Small intestine (tissue), 7 donors: ENCODE results near the gene GNAQ. TPM values are rescaled to one million over a fixed set of nuclear protein-coding genes. Genes with fewer than 3 reads are reported as not detected.

Experiments used
- DNase-seq, 2 donors: peaks; one replicate each; pipeline versions ENCODE4 v3.0.0 to v3.0.0-alpha.2; 2013
- FAIRE-seq: peaks from 2 replicates; lab custom pipeline; 2012; peaks lifted over from hg19 to GRCh38; lab: Jason Lieb, UNC
- H3K27ac ChIP-seq, 3 donors: one replicate each; pipeline ENCODE4 v1.5.1; 2013; ENCODE audit warnings: low read length in 2 of 3, mild to moderate bottlenecking in 2 of 3, control low read depth in 1 of 3, inconsistent platforms in 1 of 3, low read depth in 1 of 3, moderate library complexity in 1 of 3
- H3K27me3 ChIP-seq, 3 donors: one replicate each; pipeline ENCODE4 v1.6.1; 2013; ENCODE audit warnings: low read length in 3 of 3, inconsistent platforms in 1 of 3; ENCODE audit not compliant: control insufficient read depth in 3 of 3, insufficient read depth in 3 of 3
- H3K36me3 ChIP-seq, 3 donors: one replicate each; pipeline ENCODE4 v1.6.1; 2013; ENCODE audit warnings: low read length in 3 of 3, inconsistent platforms in 1 of 3, low read depth in 1 of 3, mild to moderate bottlenecking in 1 of 3, moderate library complexity in 1 of 3; ENCODE audit not compliant: control insufficient read depth in 3 of 3, insufficient read depth in 2 of 3
- H3K4me1 ChIP-seq, 3 donors: one replicate each; pipeline ENCODE4 v1.6.1; 2013; ENCODE audit warnings: low read length in 2 of 3, inconsistent platforms in 1 of 3, low read depth in 1 of 3, mild to moderate bottlenecking in 1 of 3, moderate library complexity in 1 of 3; ENCODE audit not compliant: control insufficient read depth in 3 of 3, insufficient read depth in 2 of 3
- H3K4me3 ChIP-seq, 3 donors: one replicate each; pipeline ENCODE4 v1.5.1; 2013; ENCODE audit warnings: low read length in 3 of 3, control low read depth in 1 of 3, inconsistent platforms in 1 of 3, low read depth in 1 of 3, mild to moderate bottlenecking in 1 of 3, moderate library complexity in 1 of 3
- H3K9me3 ChIP-seq, 2 donors: one replicate each; pipeline ENCODE4 v1.6.1; 2013; ENCODE audit warnings: low read depth in 1 of 2, low read length in 1 of 2; ENCODE audit not compliant: control insufficient read depth in 2 of 2, insufficient read depth in 1 of 2
- WGBS, 3 donors: extraction: QIAGEN DNeasy Blood & Tissue Kit; methylation state at CpG; one replicate each; pipeline ENCODE4 v1.1.7; 2013; 5-methylcytosine and 5-hydroxymethylcytosine counted together
- polyA plus RNA-seq, 4 donors: library from polyadenylated mRNA; stranded (reverse) in 3 of 4; unstranded in 1 of 4; fragments of 200-250 nt in 3 of 4; fragments of 120-200 nt in 1 of 4; gene quantifications; one replicate each; pipeline versions ENCODE4 v1.2.1 to v1.2.3, GENCODE V29; 2013
- donor health status: healthy with polysubstance abuse.
- donor health status: control.
- donor health status: control.
- donor health status: Bipolar disorder and iron deficiency.
- donor health status: healthy.

The GNAQ gene
- polyA plus RNA-seq, 4 donors, result 10.0 to 32.3 (median 15.6) TPM

- Histone ChIP-seq H3K9me3 (no peaks in the 10 kb centered on the region), H3K27me3 (no peaks in the 10 kb centered on the region), H3K27ac (no peak overlapping the region), H3K36me3 (peaks cover 0 to 4% (median 0%) of the 10 kb centered on the region in 3 donors), H3K4me3 (no peak overlapping the region), H3K4me1 (peaks cover 0 to 5% (median 2%) of the 10 kb centered on the region in 3 donors)
- WGBS, 3 donors, result 87 to 96% (median 89%) methylated on average over 2 of the region's 2 CpGs
- DNase-seq, result no peak
- FAIRE-seq, result no peak
Measured at GRCh38 chr9:77996696-77997095, 34.9 kb downstream of the GNAQ start.

- Histone ChIP-seq H3K27ac (no peak overlapping the region), H3K36me3 (peaks cover 0 to 2% (median 0%) of the 10 kb centered on the region in 3 donors), H3K4me1 (peaks cover 5 to 25% (median 6%) of the 10 kb centered on the region in 3 donors), H3K9me3 (no peaks in the 10 kb centered on the region), H3K27me3 (no peaks in the 10 kb centered on the region), H3K4me3 (no peak overlapping the region)
- DNase-seq (no peak), FAIRE-seq (no peak)
- 80 to 87% (median 81%) methylated on average over 5 of the region's 5 CpGs for WGBS, 3 donors
Measured at GRCh38 chr9:77991191-77991590, 40.4 kb downstream of the GNAQ start.

- Histone ChIP-seq H3K36me3 (no peaks in the 10 kb centered on the region), H3K9me3 (no peaks in the 10 kb centered on the region), H3K4me3 (no peak overlapping the region), H3K4me1 (peaks cover 5 to 31% (median 9%) of the 10 kb centered on the region in 3 donors), H3K27ac (no peak overlapping the region), H3K27me3 (no peaks in the 10 kb centered on the region)
- DNase-seq (no peak), FAIRE-seq (no peak)
Measured at GRCh38 chr9:77989909-77990308, 41.7 kb downstream of the GNAQ start.

GRCh38 chr9:77989458-77989857, 42.2 kb downstream of the GNAQ start:
- no peaks in the 10 kb centered on the region for H3K36me3 ChIP-seq
- 72 to 88% (median 87%) methylated on average over 2 of the region's 2 CpGs for WGBS, 3 donors
- FAIRE-seq (no peak), DNase-seq (no peak)
- H3K4me1 ChIP-seq, result peaks cover 5 to 31% (median 9%) of the 10 kb centered on the region in 3 donors
- no peaks in the 10 kb centered on the region for H3K27me3 ChIP-seq
- H3K4me3 ChIP-seq, result no peak overlapping the region
- H3K9me3 ChIP-seq, result no peaks in the 10 kb centered on the region
- no peak overlapping the region for H3K27ac ChIP-seq

GRCh38 chr9:77988630-77989029, 43.0 kb downstream of the GNAQ start:
- WGBS, 3 donors, result 9 to 47% (median 27%) methylated on average over 1 of the region's 1 CpG
- Histone ChIP-seq H3K27ac (peak overlapping the region in 2 of 3 donors; percentile 34 to 62), H3K4me3 (no peak overlapping the region), H3K9me3 (no peaks in the 10 kb centered on the region), H3K4me1 (peaks cover 6 to 31% (median 9%) of the 10 kb centered on the region in 3 donors), H3K36me3 (no peaks in the 10 kb centered on the region), H3K27me3 (no peaks in the 10 kb centered on the region)
- DNase-seq (no peak), FAIRE-seq (no peak)

GRCh38 chr9:77987880-77988525, 43.6 kb downstream of the GNAQ start:
- H3K27me3 ChIP-seq, result no peaks in the 10 kb centered on the region
- 58 to 72% (median 66%) methylated on average over 5 of the region's 5 CpGs for WGBS, 3 donors
- H3K36me3 ChIP-seq, result peaks cover 0 to 2% (median 0%) of the 10 kb centered on the region in 3 donors
- H3K4me1 ChIP-seq, result peaks cover 8 to 34% (median 9%) of the 10 kb centered on the region in 3 donors
- no peak overlapping the region for H3K4me3 ChIP-seq
- peak; percentile 89 to 92 for DNase-seq
- no peak for FAIRE-seq
- no peaks in the 10 kb centered on the region for H3K9me3 ChIP-seq
- peak overlapping the region; percentile 34 to 68 (median 64) for H3K27ac ChIP-seq

- Histone ChIP-seq H3K4me3 (no peak overlapping the region), H3K4me1 (peaks cover 8 to 35% (median 9%) of the 10 kb centered on the region in 3 donors), H3K36me3 (peaks cover 0 to 2% (median 0%) of the 10 kb centered on the region in 3 donors), H3K27ac (peak overlapping the region in 1 of 3 donors; percentile 68), H3K27me3 (no peaks in the 10 kb centered on the region), H3K9me3 (no peaks in the 10 kb centered on the region)
- no peak for FAIRE-seq
- 21 to 66% (median 36%) methylated on average over 7 of the region's 7 CpGs for WGBS, 3 donors
- peak; percentile 47 to 86 for DNase-seq
Measured at GRCh38 chr9:77987081-77987656, 44.4 kb downstream of the GNAQ start.

GRCh38 chr9:77985996-77986395, 45.6 kb downstream of the GNAQ start:
- DNase-seq, result peak; percentile 72 to 78
- FAIRE-seq, result no peak

More at GRCh38 chr9:77985996-77986395, 45.6 kb downstream of the GNAQ start:
- H3K27me3 ChIP-seq, result no peaks in the 10 kb centered on the region
- H3K36me3 ChIP-seq, result peaks cover 0 to 2% (median 0%) of the 10 kb centered on the region in 3 donors
- 22 to 75% (median 24%) methylated on average over 1 of the region's 1 CpG for WGBS, 3 donors
- H3K9me3 ChIP-seq, result no peaks in the 10 kb centered on the region
- peak overlapping the region in 2 of 3 donors; percentile 21 to 59 for H3K27ac ChIP-seq
- no peak overlapping the region for H3K4me3 ChIP-seq
- H3K4me1 ChIP-seq, result peaks cover 8 to 46% (median 9%) of the 10 kb centered on the region in 3 donors
